Hematopoietic multipotent progenitor cell treated with erythropoietin and hydrocortisone succinate and interleukin-3 and kit ligand, for 4 days (in vitro differentiated cells): ENCODE results near the gene DYSF.
"Not testable (repeated sequence)": the region's sequence is repeated elsewhere in the genome, so short reads cannot be mapped to it uniquely, and the experiment has no call there.

ENCODE experiments used
- DNase-seq: peaks from one replicate; pipeline ENCODE4 v3.0.0-alpha.2; 2015

Gene DYSF

GRCh38 chr2:71619230-71619741, 165.9 kb downstream of the DYSF start:
- no peak for DNase-seq

- no peak for DNase-seq
Measured at GRCh38 chr2:71620116-71620515, 166.8 kb downstream of the DYSF start.

- DNase-seq, result no peak
Measured at GRCh38 chr2:71620851-71621251, 167.5 kb downstream of the DYSF start.

- DNase-seq, result no peak
Measured at GRCh38 chr2:71629273-71629672, 175.9 kb downstream of the DYSF start.

GRCh38 chr2:71629771-71630453, 176.6 kb downstream of the DYSF start:
- no peak for DNase-seq

GRCh38 chr2:71630454-71631328, 177.3 kb downstream of the DYSF start:
- no peak for DNase-seq

- no peak for DNase-seq
Measured at GRCh38 chr2:71631411-71631931, 178.1 kb downstream of the DYSF start.

- DNase-seq, result no peak
Measured at GRCh38 chr2:71633086-71633485, 179.7 kb downstream of the DYSF start.

GRCh38 chr2:71634567-71634966, 181.2 kb downstream of the DYSF start:
- DNase-seq, result no peak

- DNase-seq, result no peak
Measured at GRCh38 chr2:71635798-71636197, 182.4 kb downstream of the DYSF start.

GRCh38 chr2:71637168-71637567, 183.8 kb downstream of the DYSF start:
- no peak for DNase-seq

- DNase-seq, result no peak
Measured at GRCh38 chr2:71637736-71638135, 184.4 kb downstream of the DYSF start.

- no peak for DNase-seq
Measured at GRCh38 chr2:71639735-71640134, 186.4 kb downstream of the DYSF start.

- no peak for DNase-seq
Measured at GRCh38 chr2:71640489-71640888, 187.1 kb downstream of the DYSF start.

- no peak for DNase-seq
Measured at GRCh38 chr2:71643674-71644357, 190.5 kb downstream of the DYSF start.

GRCh38 chr2:71646028-71646427, 192.7 kb downstream of the DYSF start:
- DNase-seq, result no peak

GRCh38 chr2:71647356-71647755, 194.0 kb downstream of the DYSF start:
- DNase-seq, result no peak

- DNase-seq, result no peak
Measured at GRCh38 chr2:71655498-71655897, 202.1 kb downstream of the DYSF start.

- not testable (repeated sequence) for DNase-seq
Measured at GRCh38 chr2:71658256-71658655, 204.9 kb downstream of the DYSF start.

- no peak for DNase-seq
Measured at GRCh38 chr2:71658771-71659170, 205.4 kb downstream of the DYSF start.

GRCh38 chr2:71659868-71660518, 206.6 kb downstream of the DYSF start:
- DNase-seq, result no peak

GRCh38 chr2:71661782-71662181, 208.4 kb downstream of the DYSF start:
- no peak for DNase-seq
